Activated B cell treated with CpG ODN at 0.5 μM for 24 hours (primary cell): ENCODE measurements around the gene DMAC2L. TPM values are rescaled to one million over a fixed set of nuclear protein-coding genes. Genes with fewer than 3 reads are reported as not detected.

Experiments
- ATAC-seq: fragments of 200-7000 bp; cut with Tn5 transposase; one replicate; pipeline ENCODE4 v1.10.0; 2021; ENCODE audit warnings: low read depth, mild to moderate bottlenecking, moderate library complexity
- CTCF ChIA-PET: fragments of 350-600 bp; sonication (Branson Sonifier 250); formaldehyde crosslinking; loops from one replicate; lab custom pipeline; 2021; ENCODE audit warnings: antibody characterized with exemption; lab: Charles Lee
- POLR2A ChIA-PET: fragments of 350-600 bp; sonication (Branson Sonifier 250); formaldehyde crosslinking; loops from one replicate; lab custom pipeline; 2021; ENCODE audit warnings: antibody characterized with exemption; lab: Charles Lee
- DNase-seq: peaks from one replicate; pipeline ENCODE4 v3.0.0; 2022
- H3K27ac Mint-ChIP-seq: one replicate; pipeline ENCODE4 v1.8.0; 2020; ENCODE audit warnings: mixed read lengths
- H3K27me3 Mint-ChIP-seq: one replicate; pipeline ENCODE4 v1.8.0; 2021; ENCODE audit warnings: mixed read lengths
- H3K36me3 Mint-ChIP-seq: one replicate; pipeline ENCODE4 v1.8.0; 2021; ENCODE audit warnings: low read depth, mixed read lengths
- H3K4me1 Mint-ChIP-seq: one replicate; pipeline ENCODE4 v1.8.0; 2021; ENCODE audit warnings: mixed read lengths
- H3K4me3 Mint-ChIP-seq: one replicate; pipeline ENCODE4 v1.8.0; 2020; ENCODE audit warnings: mild to moderate bottlenecking, mixed read lengths
- H3K9me3 Mint-ChIP-seq: one replicate; pipeline ENCODE4 v1.8.0; 2020; ENCODE audit warnings: mixed read lengths
- intact Hi-C: fragments of 100-400 bp; cut with micrococcal nuclease; formaldehyde crosslinking; loops from one replicate; pipeline ENCODE4 v1.15.1; 2024
- total RNA-seq: library from RNA; stranded (reverse); gene quantifications from 2 replicates; pipeline ENCODE4 v1.2.3, GENCODE V29; 2022
- TF ChIP-seq, protein P1 (sequence below): fragments of 200-600 bp; IDR thresholded peaks from one replicate; pipeline ENCODE4 v1.8.0; 2022; ENCODE audit warnings: antibody characterized with exemption, mild to moderate bottlenecking

The DMAC2L gene
- total RNA-seq, 1 donor from 2014 or later: 32.2 TPM

- Mint-ChIP-seq H3K36me3 (no peaks in the 10 kb centered on the region), H3K9me3 (no peaks in the 10 kb centered on the region), H3K27me3 (no peaks in the 10 kb centered on the region), H3K4me1 (peaks cover 9% of the 10 kb centered on the region), H3K27ac (no peak overlapping the region), H3K4me3 (no peak overlapping the region)
- ChIA-PET POLR2A (no interaction called here), CTCF (no interaction called here)
- TF ChIP-seq, protein P1, sequence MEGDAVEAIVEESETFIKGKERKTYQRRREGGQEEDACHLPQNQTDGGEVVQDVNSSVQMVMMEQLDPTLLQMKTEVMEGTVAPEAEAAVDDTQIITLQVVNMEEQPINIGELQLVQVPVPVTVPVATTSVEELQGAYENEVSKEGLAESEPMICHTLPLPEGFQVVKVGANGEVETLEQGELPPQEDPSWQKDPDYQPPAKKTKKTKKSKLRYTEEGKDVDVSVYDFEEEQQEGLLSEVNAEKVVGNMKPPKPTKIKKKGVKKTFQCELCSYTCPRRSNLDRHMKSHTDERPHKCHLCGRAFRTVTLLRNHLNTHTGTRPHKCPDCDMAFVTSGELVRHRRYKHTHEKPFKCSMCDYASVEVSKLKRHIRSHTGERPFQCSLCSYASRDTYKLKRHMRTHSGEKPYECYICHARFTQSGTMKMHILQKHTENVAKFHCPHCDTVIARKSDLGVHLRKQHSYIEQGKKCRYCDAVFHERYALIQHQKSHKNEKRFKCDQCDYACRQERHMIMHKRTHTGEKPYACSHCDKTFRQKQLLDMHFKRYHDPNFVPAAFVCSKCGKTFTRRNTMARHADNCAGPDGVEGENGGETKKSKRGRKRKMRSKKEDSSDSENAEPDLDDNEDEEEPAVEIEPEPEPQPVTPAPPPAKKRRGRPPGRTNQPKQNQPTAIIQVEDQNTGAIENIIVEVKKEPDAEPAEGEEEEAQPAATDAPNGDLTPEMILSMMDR: no peak
- intact Hi-C loops: no loop called here
- ATAC-seq (no peak), DNase-seq (no peak)
These were observed 59.4 kb downstream of the DMAC2L start for GRCh38 chr14:50371546-50371945.

DNA sequence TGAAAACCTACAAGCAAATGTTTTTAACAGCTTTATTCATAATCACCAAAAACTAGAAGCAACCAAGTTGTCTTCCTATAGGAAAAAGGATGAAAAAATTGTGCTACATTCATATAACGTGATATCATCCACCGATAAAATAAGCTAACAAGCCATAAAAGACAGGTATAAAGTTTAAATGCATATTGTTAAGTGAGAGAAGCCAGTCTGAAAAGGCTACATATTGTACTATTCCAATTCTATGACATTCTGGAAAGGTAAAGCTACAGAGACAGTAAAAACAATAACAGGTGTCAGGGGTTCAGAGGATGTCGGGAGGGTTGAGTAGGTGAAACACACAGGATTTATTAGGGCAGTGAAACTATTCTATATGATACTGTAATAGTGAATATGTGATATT, 61.8 kb downstream of the DMAC2L start:
- DNase-seq (no peak), ATAC-seq (no peak)
- intact Hi-C loops: no loop called here
- H3K9me3 Mint-ChIP-seq: no peaks in the 10 kb centered on the region
- no peak overlapping the region for H3K4me3 Mint-ChIP-seq
- ChIA-PET CTCF (no interaction called here), POLR2A (no interaction called here)
- no peaks in the 10 kb centered on the region for H3K36me3 Mint-ChIP-seq
- H3K27me3 Mint-ChIP-seq: no peaks in the 10 kb centered on the region
- H3K4me1 Mint-ChIP-seq: no peaks in the 10 kb centered on the region
- H3K27ac Mint-ChIP-seq: no peak overlapping the region
- TF ChIP-seq, protein P1: no peak

DNA sequence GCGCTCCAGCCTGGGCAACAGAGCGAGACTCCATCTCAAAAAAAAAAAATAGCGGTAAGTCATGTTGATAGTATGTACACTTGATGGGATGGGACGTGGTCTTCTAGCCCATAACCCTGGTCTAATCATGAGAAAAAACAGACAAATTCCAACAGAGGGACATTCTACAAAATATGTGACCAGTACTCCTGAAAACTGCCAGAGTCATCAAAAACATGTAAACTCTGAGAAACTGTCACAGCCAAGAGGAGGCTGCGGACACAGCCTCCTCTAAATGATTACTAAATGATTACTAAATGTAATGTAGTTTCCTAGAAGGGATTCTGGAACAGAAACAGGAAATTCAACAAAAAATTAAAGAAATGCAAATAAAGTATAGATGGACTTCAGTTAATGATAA, 63.6 kb downstream of the DMAC2L start:
- Mint-ChIP-seq H3K27ac (no peak overlapping the region), H3K27me3 (no peaks in the 10 kb centered on the region), H3K4me1 (no peaks in the 10 kb centered on the region), H3K9me3 (no peaks in the 10 kb centered on the region), H3K4me3 (no peak overlapping the region), H3K36me3 (no peaks in the 10 kb centered on the region)
- ATAC-seq (no peak), DNase-seq (no peak)
- TF ChIP-seq, protein P1: no peak
- POLR2A ChIA-PET: no interaction called here
- CTCF ChIA-PET: no interaction called here
- intact Hi-C loops: no loop called here

Other genes starting within 250 kb of the DMAC2L start
- 19.9 and 20.8 TPM in 2 replicates for gene VCPKMT, start 195.8 kb upstream of the DMAC2L start, total RNA-seq
- gene SOS2, start 80.7 kb upstream of the DMAC2L start, total RNA-seq: 29.1 and 32.0 TPM in 2 replicates
- gene L2HGDH, start 95 bp upstream of the DMAC2L start, total RNA-seq: 4.3 and 5.2 TPM in 2 replicates
- 5.2 and 5.9 TPM in 2 replicates for gene CDKL1, start 84.6 kb downstream of the DMAC2L start, total RNA-seq
- 32.5 and 34.1 TPM in 2 replicates for gene MAP4K5, start 220.2 kb downstream of the DMAC2L start, total RNA-seq
- 0.49 and 1.4 TPM in 2 replicates for gene ATL1, start 247.8 kb downstream of the DMAC2L start, total RNA-seq